ENCODE data around the gene ALKAL2. TPM values are rescaled to one million over a fixed set of nuclear protein-coding genes. Genes with fewer than 3 reads are reported as not detected.

The ALKAL2 gene
- total RNA-seq, 1 experiment from 2014 or later: 3.5 TPM

- TF ChIP-seq, protein P1, sequence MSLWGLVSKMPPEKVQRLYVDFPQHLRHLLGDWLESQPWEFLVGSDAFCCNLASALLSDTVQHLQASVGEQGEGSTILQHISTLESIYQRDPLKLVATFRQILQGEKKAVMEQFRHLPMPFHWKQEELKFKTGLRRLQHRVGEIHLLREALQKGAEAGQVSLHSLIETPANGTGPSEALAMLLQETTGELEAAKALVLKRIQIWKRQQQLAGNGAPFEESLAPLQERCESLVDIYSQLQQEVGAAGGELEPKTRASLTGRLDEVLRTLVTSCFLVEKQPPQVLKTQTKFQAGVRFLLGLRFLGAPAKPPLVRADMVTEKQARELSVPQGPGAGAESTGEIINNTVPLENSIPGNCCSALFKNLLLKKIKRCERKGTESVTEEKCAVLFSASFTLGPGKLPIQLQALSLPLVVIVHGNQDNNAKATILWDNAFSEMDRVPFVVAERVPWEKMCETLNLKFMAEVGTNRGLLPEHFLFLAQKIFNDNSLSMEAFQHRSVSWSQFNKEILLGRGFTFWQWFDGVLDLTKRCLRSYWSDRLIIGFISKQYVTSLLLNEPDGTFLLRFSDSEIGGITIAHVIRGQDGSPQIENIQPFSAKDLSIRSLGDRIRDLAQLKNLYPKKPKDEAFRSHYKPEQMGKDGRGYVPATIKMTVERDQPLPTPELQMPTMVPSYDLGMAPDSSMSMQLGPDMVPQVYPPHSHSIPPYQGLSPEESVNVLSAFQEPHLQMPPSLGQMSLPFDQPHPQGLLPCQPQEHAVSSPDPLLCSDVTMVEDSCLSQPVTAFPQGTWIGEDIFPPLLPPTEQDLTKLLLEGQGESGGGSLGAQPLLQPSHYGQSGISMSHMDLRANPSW (CRISPR knock-in tag; conservative IDR thresholded peaks at IDR 0.05; ENCODE audit: low read depth): no peak
- TF ChIP-seq, protein P2, sequence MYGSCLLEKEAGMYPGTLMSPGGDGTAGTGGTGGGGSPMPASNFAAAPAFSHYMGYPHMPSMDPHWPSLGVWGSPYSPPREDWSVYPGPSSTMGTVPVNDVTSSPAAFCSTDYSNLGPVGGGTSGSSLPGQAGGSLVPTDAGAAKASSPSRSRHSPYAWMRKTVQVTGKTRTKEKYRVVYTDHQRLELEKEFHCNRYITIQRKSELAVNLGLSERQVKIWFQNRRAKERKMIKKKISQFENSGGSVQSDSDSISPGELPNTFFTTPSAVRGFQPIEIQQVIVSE (CRISPR knock-in tag; IDR thresholded peaks at IDR 0.05; ENCODE audit: borderline replicate concordance): no peak
- TF ChIP-seq EMX1 (CRISPR knock-in tag; IDR thresholded peaks at IDR 0.05) (no peak), ATF1 (CRISPR knock-in tag; IDR thresholded peaks at IDR 0.05) (no peak), ZNF671 (CRISPR knock-in tag; IDR thresholded peaks at IDR 0.05) (no peak), ATF3 (CRISPR knock-in tag; conservative IDR thresholded peaks at IDR 0.05) (no peak)
Measured at GRCh38 chr2:238431-238830, 49.5 kb downstream of the ALKAL2 start (continued).

DNA sequence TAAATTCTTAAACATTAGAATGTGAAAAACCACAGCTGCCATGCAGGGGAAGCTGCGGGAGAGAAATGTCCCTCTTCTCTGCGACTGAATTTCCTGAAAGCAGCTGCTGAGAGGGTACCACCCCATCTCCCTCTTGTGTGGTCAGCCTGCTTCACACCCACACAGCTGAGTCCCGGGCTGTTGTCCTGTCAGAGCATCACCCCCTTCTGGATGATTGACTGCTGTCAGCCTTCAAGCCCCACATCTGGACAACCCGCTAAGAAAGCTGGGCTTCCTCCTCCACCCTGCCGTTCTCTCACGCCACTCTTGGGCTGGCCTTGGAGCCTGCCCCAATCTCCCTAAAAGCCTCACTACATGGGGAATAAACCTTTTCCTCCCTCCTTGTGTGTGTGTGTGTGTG lies 50.0 kb downstream of the ALKAL2 start:
- CTCF ChIA-PET: interaction anchor here (2.7 kb wide), 1 partner anchor 9 kb away, joined by 16 read pairs; no protein-coding TSS in a partner anchor
- H3K27me3 Mint-ChIP-seq (ENCODE audit: low read depth): no peaks in the 10 kb centered on the region
- TF ChIP-seq USF2 (CRISPR knock-in tag; IDR thresholded peaks at IDR 0.05) (no peak), IRF2 (CRISPR knock-in tag; IDR thresholded peaks at IDR 0.05; ENCODE audit: borderline replicate concordance, low read depth) (no peak), JUN (CRISPR knock-in tag; IDR thresholded peaks at IDR 0.05) (no peak), CBFB (CRISPR knock-in tag; IDR thresholded peaks at IDR 0.05; ENCODE audit: low read depth) (no peak), AR (CRISPR knock-in tag; IDR thresholded peaks at IDR 0.05) (no peak), GABPB1 (CRISPR knock-in tag; IDR thresholded peaks at IDR 0.05) (no peak), ZNF138 (CRISPR knock-in tag; conservative IDR thresholded peaks at IDR 0.05) (no peak), SMAD3 (CRISPR knock-in tag; IDR thresholded peaks at IDR 0.05; ENCODE audit: borderline replicate concordance) (no peak)
- TF ChIP-seq, protein P3, sequence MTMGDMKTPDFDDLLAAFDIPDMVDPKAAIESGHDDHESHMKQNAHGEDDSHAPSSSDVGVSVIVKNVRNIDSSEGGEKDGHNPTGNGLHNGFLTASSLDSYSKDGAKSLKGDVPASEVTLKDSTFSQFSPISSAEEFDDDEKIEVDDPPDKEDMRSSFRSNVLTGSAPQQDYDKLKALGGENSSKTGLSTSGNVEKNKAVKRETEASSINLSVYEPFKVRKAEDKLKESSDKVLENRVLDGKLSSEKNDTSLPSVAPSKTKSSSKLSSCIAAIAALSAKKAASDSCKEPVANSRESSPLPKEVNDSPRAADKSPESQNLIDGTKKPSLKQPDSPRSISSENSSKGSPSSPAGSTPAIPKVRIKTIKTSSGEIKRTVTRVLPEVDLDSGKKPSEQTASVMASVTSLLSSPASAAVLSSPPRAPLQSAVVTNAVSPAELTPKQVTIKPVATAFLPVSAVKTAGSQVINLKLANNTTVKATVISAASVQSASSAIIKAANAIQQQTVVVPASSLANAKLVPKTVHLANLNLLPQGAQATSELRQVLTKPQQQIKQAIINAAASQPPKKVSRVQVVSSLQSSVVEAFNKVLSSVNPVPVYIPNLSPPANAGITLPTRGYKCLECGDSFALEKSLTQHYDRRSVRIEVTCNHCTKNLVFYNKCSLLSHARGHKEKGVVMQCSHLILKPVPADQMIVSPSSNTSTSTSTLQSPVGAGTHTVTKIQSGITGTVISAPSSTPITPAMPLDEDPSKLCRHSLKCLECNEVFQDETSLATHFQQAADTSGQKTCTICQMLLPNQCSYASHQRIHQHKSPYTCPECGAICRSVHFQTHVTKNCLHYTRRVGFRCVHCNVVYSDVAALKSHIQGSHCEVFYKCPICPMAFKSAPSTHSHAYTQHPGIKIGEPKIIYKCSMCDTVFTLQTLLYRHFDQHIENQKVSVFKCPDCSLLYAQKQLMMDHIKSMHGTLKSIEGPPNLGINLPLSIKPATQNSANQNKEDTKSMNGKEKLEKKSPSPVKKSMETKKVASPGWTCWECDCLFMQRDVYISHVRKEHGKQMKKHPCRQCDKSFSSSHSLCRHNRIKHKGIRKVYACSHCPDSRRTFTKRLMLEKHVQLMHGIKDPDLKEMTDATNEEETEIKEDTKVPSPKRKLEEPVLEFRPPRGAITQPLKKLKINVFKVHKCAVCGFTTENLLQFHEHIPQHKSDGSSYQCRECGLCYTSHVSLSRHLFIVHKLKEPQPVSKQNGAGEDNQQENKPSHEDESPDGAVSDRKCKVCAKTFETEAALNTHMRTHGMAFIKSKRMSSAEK (CRISPR knock-in tag; IDR thresholded peaks at IDR 0.05; ENCODE audit: borderline replicate concordance): no peak
- TF ChIP-seq, protein P4, sequence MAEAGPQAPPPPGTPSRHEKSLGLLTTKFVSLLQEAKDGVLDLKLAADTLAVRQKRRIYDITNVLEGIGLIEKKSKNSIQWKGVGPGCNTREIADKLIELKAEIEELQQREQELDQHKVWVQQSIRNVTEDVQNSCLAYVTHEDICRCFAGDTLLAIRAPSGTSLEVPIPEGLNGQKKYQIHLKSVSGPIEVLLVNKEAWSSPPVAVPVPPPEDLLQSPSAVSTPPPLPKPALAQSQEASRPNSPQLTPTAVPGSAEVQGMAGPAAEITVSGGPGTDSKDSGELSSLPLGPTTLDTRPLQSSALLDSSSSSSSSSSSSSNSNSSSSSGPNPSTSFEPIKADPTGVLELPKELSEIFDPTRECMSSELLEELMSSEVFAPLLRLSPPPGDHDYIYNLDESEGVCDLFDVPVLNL (CRISPR knock-in tag; IDR thresholded peaks at IDR 0.05; ENCODE audit: borderline replicate concordance, low read depth): no peak
- TF ChIP-seq, protein P5, sequence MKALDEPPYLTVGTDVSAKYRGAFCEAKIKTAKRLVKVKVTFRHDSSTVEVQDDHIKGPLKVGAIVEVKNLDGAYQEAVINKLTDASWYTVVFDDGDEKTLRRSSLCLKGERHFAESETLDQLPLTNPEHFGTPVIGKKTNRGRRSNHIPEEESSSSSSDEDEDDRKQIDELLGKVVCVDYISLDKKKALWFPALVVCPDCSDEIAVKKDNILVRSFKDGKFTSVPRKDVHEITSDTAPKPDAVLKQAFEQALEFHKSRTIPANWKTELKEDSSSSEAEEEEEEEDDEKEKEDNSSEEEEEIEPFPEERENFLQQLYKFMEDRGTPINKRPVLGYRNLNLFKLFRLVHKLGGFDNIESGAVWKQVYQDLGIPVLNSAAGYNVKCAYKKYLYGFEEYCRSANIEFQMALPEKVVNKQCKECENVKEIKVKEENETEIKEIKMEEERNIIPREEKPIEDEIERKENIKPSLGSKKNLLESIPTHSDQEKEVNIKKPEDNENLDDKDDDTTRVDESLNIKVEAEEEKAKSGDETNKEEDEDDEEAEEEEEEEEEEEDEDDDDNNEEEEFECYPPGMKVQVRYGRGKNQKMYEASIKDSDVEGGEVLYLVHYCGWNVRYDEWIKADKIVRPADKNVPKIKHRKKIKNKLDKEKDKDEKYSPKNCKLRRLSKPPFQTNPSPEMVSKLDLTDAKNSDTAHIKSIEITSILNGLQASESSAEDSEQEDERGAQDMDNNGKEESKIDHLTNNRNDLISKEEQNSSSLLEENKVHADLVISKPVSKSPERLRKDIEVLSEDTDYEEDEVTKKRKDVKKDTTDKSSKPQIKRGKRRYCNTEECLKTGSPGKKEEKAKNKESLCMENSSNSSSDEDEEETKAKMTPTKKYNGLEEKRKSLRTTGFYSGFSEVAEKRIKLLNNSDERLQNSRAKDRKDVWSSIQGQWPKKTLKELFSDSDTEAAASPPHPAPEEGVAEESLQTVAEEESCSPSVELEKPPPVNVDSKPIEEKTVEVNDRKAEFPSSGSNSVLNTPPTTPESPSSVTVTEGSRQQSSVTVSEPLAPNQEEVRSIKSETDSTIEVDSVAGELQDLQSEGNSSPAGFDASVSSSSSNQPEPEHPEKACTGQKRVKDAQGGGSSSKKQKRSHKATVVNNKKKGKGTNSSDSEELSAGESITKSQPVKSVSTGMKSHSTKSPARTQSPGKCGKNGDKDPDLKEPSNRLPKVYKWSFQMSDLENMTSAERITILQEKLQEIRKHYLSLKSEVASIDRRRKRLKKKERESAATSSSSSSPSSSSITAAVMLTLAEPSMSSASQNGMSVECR (CRISPR knock-in tag; IDR thresholded peaks at IDR 0.05; ENCODE audit: borderline replicate concordance): no peak

More for the DNA sequence above, 50.0 kb downstream of the ALKAL2 start:
- Mint-ChIP-seq H3K36me3 (peaks cover 21% of the 10 kb centered on the region), H3K4me3 (no peak overlapping the region), H3K4me1 (peaks cover 28% of the 10 kb centered on the region), H3K9me3 (peaks cover 5% of the 10 kb centered on the region; the same call in 1 of the 2 replicates), H3K27ac (no peak overlapping the region)
- ATAC-seq (no peak), DNase-seq (ENCODE audit: low spot score) (no peak)
- POLR2A ChIA-PET: no interaction called here
